Measurements from ENCODE around the gene APH1B.
"Not testable (repeated sequence)": the region's sequence is repeated elsewhere in the genome, so short reads cannot be mapped to it uniquely, and the experiment has no call there.

GRCh38 chr15:63237086-63237485, 40.3 kb upstream of the APH1B start:
- TF ChIP-seq ZNF660 (tag by site-specific recombination; IDR thresholded peaks at IDR 0.05); CTCF (tag by site-specific recombination; IDR thresholded peaks at IDR 0.05); KLF8 (tag by site-specific recombination; IDR thresholded peaks at IDR 0.05); ZNF629 (tag by site-specific recombination; IDR thresholded peaks at IDR 0.05); ZNF175 (tag by site-specific recombination; IDR thresholded peaks at IDR 0.05); WT1 (tag by site-specific recombination; IDR thresholded peaks at IDR 0.05); KLF1 (tag by site-specific recombination; IDR thresholded peaks at IDR 0.05); ZNF426 (tag by site-specific recombination; IDR thresholded peaks at IDR 0.05); ZNF518A (tag by site-specific recombination; conservative IDR thresholded peaks at IDR 0.05; ENCODE audit: low read depth): not testable (repeated sequence)
